DMS153 treated with DMSO at 0.1 percent for 48 hours (cell line): ENCODE data around the gene DIABLO.

Experiments used
- DNase-seq: peaks from one replicate; lab custom pipeline; 2025; ENCODE audit not compliant: unreplicated experiment; lab: John Stamatoyannopoulos, UW

The DIABLO gene

GRCh38 chr12:122158700-122159285, 67.1 kb downstream of the DIABLO start:
- no peak for DNase-seq
